Memory B cell (primary cell): ENCODE results near the gene ANAPC15.
"Not testable (repeated sequence)": the region's sequence is repeated elsewhere in the genome, so short reads cannot be mapped to it uniquely, and the experiment has no call there.

ENCODE experiments used
- ATAC-seq: fragments of 150-1000 bp; cut with Tn5 transposase; 2 replicates; pipeline ENCODE4 v1.10.0; 2021; ENCODE audit warnings: low read depth, mild to moderate bottlenecking, moderate library complexity
- DNase-seq, 2 donors: peaks; one replicate each; pipeline ENCODE4 v3.0.0; 2022; ENCODE audit warnings: low spot score in 2 of 2
- H3K27ac Mint-ChIP-seq: one replicate; pipeline ENCODE4 v1.8.0; 2022; ENCODE audit warnings: mild to moderate bottlenecking, moderate library complexity, mixed read lengths
- H3K27me3 Mint-ChIP-seq: one replicate; pipeline ENCODE4 v1.8.0; 2022; ENCODE audit warnings: mixed read lengths
- H3K36me3 Mint-ChIP-seq: one replicate; pipeline ENCODE4 v1.8.0; 2022; ENCODE audit warnings: mild to moderate bottlenecking, mixed read lengths
- H3K4me1 Mint-ChIP-seq: one replicate; pipeline ENCODE4 v1.8.0; 2022; ENCODE audit warnings: mixed read lengths
- H3K4me3 Mint-ChIP-seq: one replicate; pipeline ENCODE4 v1.8.0; 2022; ENCODE audit warnings: mild to moderate bottlenecking, moderate library complexity, mixed read lengths
- H3K9me3 Mint-ChIP-seq: one replicate; pipeline ENCODE4 v1.8.0; 2022; ENCODE audit warnings: mixed read lengths

ANAPC15 gene

GRCh38 chr11:72138821-72139390 lies 26.4 kb upstream of the ANAPC15 start:
- H3K9me3 Mint-ChIP-seq: no peaks in the 10 kb centered on the region
- H3K27ac Mint-ChIP-seq: no peak overlapping the region
- H3K27me3 Mint-ChIP-seq: peaks cover 11% of the 10 kb centered on the region
- H3K4me1 Mint-ChIP-seq: no peaks in the 10 kb centered on the region
- DNase-seq (no peak), ATAC-seq (no peak)
- no peaks in the 10 kb centered on the region for H3K36me3 Mint-ChIP-seq
- no peak overlapping the region for H3K4me3 Mint-ChIP-seq

GRCh38 chr11:72136684-72137262 lies 24.3 kb upstream of the ANAPC15 start:
- ATAC-seq: no peak
- H3K4me3 Mint-ChIP-seq: no peak overlapping the region
- no peaks in the 10 kb centered on the region for H3K36me3 Mint-ChIP-seq
- H3K27ac Mint-ChIP-seq: no peak overlapping the region
- H3K4me1 Mint-ChIP-seq: peaks cover 2% of the 10 kb centered on the region
- no peak for DNase-seq
- H3K27me3 Mint-ChIP-seq: peaks cover 13% of the 10 kb centered on the region
- no peaks in the 10 kb centered on the region for H3K9me3 Mint-ChIP-seq

GRCh38 chr11:72135891-72136683 lies 23.6 kb upstream of the ANAPC15 start:
- Mint-ChIP-seq H3K36me3 (no peaks in the 10 kb centered on the region), H3K4me3 (no peak overlapping the region), H3K27me3 (peaks cover 7% of the 10 kb centered on the region), H3K27ac (no peak overlapping the region), H3K4me1 (peaks cover 2% of the 10 kb centered on the region), H3K9me3 (no peaks in the 10 kb centered on the region)
- ATAC-seq: no peak
- no peak for DNase-seq

GRCh38 chr11:72135473-72135872 lies 23.0 kb upstream of the ANAPC15 start, which contains the start of gene FOLR3:
FOLR3 (plus strand) TSS chr11:72135725; CDS start chr11:72135953, 228 bp downstream.
- H3K36me3 Mint-ChIP-seq, ATAC-seq, H3K27ac Mint-ChIP-seq, H3K4me3 Mint-ChIP-seq, H3K27me3 Mint-ChIP-seq, H3K9me3 Mint-ChIP-seq, DNase-seq, H3K4me1 Mint-ChIP-seq: not testable (repeated sequence)

- Mint-ChIP-seq H3K4me3 (no peak overlapping the region), H3K4me1 (peaks cover 2% of the 10 kb centered on the region), H3K36me3 (peaks cover 10% of the 10 kb centered on the region), H3K9me3 (peaks cover 8% of the 10 kb centered on the region), H3K27ac (no peak overlapping the region), H3K27me3 (peaks cover 12% of the 10 kb centered on the region)
- DNase-seq: no peak
- ATAC-seq: no peak
These were observed 20.2 kb upstream of the ANAPC15 start for GRCh38 chr11:72132646-72133045.

GRCh38 chr11:72129381-72129780 lies 16.9 kb upstream of the ANAPC15 start:
- DNase-seq (no peak), ATAC-seq (no peak)
- H3K36me3 Mint-ChIP-seq: peaks cover 10% of the 10 kb centered on the region
- peaks cover 2% of the 10 kb centered on the region for H3K4me1 Mint-ChIP-seq
- H3K9me3 Mint-ChIP-seq: peaks cover 12% of the 10 kb centered on the region
- H3K27me3 Mint-ChIP-seq: peaks cover 15% of the 10 kb centered on the region
- H3K27ac Mint-ChIP-seq: no peak overlapping the region
- no peak overlapping the region for H3K4me3 Mint-ChIP-seq

GRCh38 chr11:72127923-72128322 lies 15.4 kb upstream of the ANAPC15 start:
- DNase-seq (no peak), ATAC-seq (no peak)
- Mint-ChIP-seq H3K27ac (no peak overlapping the region), H3K4me1 (no peaks in the 10 kb centered on the region), H3K36me3 (peaks cover 10% of the 10 kb centered on the region), H3K9me3 (peaks cover 12% of the 10 kb centered on the region), H3K27me3 (peaks cover 17% of the 10 kb centered on the region), H3K4me3 (no peak overlapping the region)

GRCh38 chr11:72125956-72126355 lies 13.5 kb upstream of the ANAPC15 start:
- Mint-ChIP-seq H3K4me1 (no peaks in the 10 kb centered on the region), H3K36me3 (peaks cover 10% of the 10 kb centered on the region), H3K9me3 (peaks cover 12% of the 10 kb centered on the region), H3K27ac (no peak overlapping the region), H3K27me3 (peaks cover 22% of the 10 kb centered on the region), H3K4me3 (no peak overlapping the region)
- DNase-seq (no peak), ATAC-seq (no peak)

- DNase-seq: no peak
- ATAC-seq: no peak
- peaks cover 9% of the 10 kb centered on the region for H3K9me3 Mint-ChIP-seq
- no peak overlapping the region for H3K27ac Mint-ChIP-seq
- H3K4me1 Mint-ChIP-seq: no peaks in the 10 kb centered on the region
- peaks cover 20% of the 10 kb centered on the region for H3K27me3 Mint-ChIP-seq
- peaks cover 7% of the 10 kb centered on the region for H3K36me3 Mint-ChIP-seq
- no peak overlapping the region for H3K4me3 Mint-ChIP-seq
These were observed 11.6 kb upstream of the ANAPC15 start for GRCh38 chr11:72124046-72124445.

- Mint-ChIP-seq H3K9me3 (peaks cover 4% of the 10 kb centered on the region), H3K4me3 (no peak overlapping the region), H3K27ac (no peak overlapping the region), H3K27me3 (peaks cover 19% of the 10 kb centered on the region), H3K36me3 (peaks cover 2% of the 10 kb centered on the region), H3K4me1 (no peaks in the 10 kb centered on the region)
- DNase-seq (no peak), ATAC-seq (no peak)
These were observed 10.7 kb upstream of the ANAPC15 start for GRCh38 chr11:72123117-72123653.

- H3K4me1 Mint-ChIP-seq: no peaks in the 10 kb centered on the region
- no peak overlapping the region for H3K27ac Mint-ChIP-seq
- ATAC-seq (no peak), DNase-seq (no peak)
- peaks cover 20% of the 10 kb centered on the region for H3K27me3 Mint-ChIP-seq
- peaks cover 4% of the 10 kb centered on the region for H3K9me3 Mint-ChIP-seq
- H3K4me3 Mint-ChIP-seq: no peak overlapping the region
- H3K36me3 Mint-ChIP-seq: peaks cover 2% of the 10 kb centered on the region
These were observed 10.1 kb upstream of the ANAPC15 start for GRCh38 chr11:72122607-72123006.

- DNase-seq: no peak
- ATAC-seq: no peak
- Mint-ChIP-seq H3K4me1 (no peaks in the 10 kb centered on the region), H3K36me3 (peaks cover 2% of the 10 kb centered on the region), H3K27ac (no peak overlapping the region), H3K9me3 (peaks cover 2% of the 10 kb centered on the region), H3K27me3 (peaks cover 23% of the 10 kb centered on the region), H3K4me3 (no peak overlapping the region)
These were observed 8.4 kb upstream of the ANAPC15 start for GRCh38 chr11:72120930-72121329.

- ATAC-seq (no peak), DNase-seq (no peak)
- Mint-ChIP-seq H3K4me1 (no peaks in the 10 kb centered on the region), H3K27ac (no peak overlapping the region), H3K36me3 (peaks cover 2% of the 10 kb centered on the region), H3K9me3 (no peaks in the 10 kb centered on the region), H3K27me3 (peaks cover 20% of the 10 kb centered on the region), H3K4me3 (no peak overlapping the region)
These were observed 6.7 kb upstream of the ANAPC15 start for GRCh38 chr11:72119198-72119597.

GRCh38 chr11:72116019-72116755 lies 3.7 kb upstream of the ANAPC15 start:
- Mint-ChIP-seq H3K27ac (no peak overlapping the region), H3K4me3 (no peak overlapping the region), H3K36me3 (peaks cover 2% of the 10 kb centered on the region), H3K4me1 (peaks cover 11% of the 10 kb centered on the region), H3K9me3 (no peaks in the 10 kb centered on the region), H3K27me3 (peaks cover 14% of the 10 kb centered on the region)
- ATAC-seq: no peak
- DNase-seq: no peak
